ENCODE results near the gene GRIK4.

The GRIK4 gene

GRCh38 chr11:120522021-120522420, 10.5 kb downstream of the GRIK4 start:
- DNase-seq: no peak
- in situ Hi-C loops (cut with HindIII; ENCODE audit: low pct_ligation_motif_present, low pct_unique_long_range_greater_than_20kb, low sequenced_read_pairs): no loop called here

- no peak for DNase-seq
- in situ Hi-C loops (cut with HindIII; ENCODE audit: low pct_ligation_motif_present, low pct_unique_long_range_greater_than_20kb, low sequenced_read_pairs): no loop called here
These were observed 11.2 kb downstream of the GRIK4 start for GRCh38 chr11:120522736-120523135.

GRCh38 chr11:120523196-120523595, 11.6 kb downstream of the GRIK4 start:
- in situ Hi-C loops (cut with HindIII; ENCODE audit: low pct_ligation_motif_present, low pct_unique_long_range_greater_than_20kb, low sequenced_read_pairs): no loop called here
- no peak for DNase-seq

GRCh38 chr11:120524536-120525085, 13.1 kb downstream of the GRIK4 start:
- no peak for DNase-seq
- in situ Hi-C loops (cut with HindIII; ENCODE audit: low pct_ligation_motif_present, low pct_unique_long_range_greater_than_20kb, low sequenced_read_pairs): no loop called here

- DNase-seq: no peak
- in situ Hi-C loops (cut with HindIII; ENCODE audit: low pct_ligation_motif_present, low pct_unique_long_range_greater_than_20kb, low sequenced_read_pairs): no loop called here
These were observed 14.0 kb downstream of the GRIK4 start for GRCh38 chr11:120525261-120526171.

- no peak for DNase-seq
- in situ Hi-C loops (cut with HindIII; ENCODE audit: low pct_ligation_motif_present, low pct_unique_long_range_greater_than_20kb, low sequenced_read_pairs): no loop called here
These were observed 14.7 kb downstream of the GRIK4 start for GRCh38 chr11:120526241-120526640.

- in situ Hi-C loops (cut with HindIII; ENCODE audit: low pct_ligation_motif_present, low pct_unique_long_range_greater_than_20kb, low sequenced_read_pairs): no loop called here
- no peak for DNase-seq
These were observed 15.7 kb downstream of the GRIK4 start for GRCh38 chr11:120527111-120527761.

GRCh38 chr11:120528749-120529148, 17.2 kb downstream of the GRIK4 start:
- DNase-seq: no peak
- in situ Hi-C loops (cut with HindIII; ENCODE audit: low pct_ligation_motif_present, low pct_unique_long_range_greater_than_20kb, low sequenced_read_pairs): no loop called here

GRCh38 chr11:120529214-120529613, 17.7 kb downstream of the GRIK4 start:
- in situ Hi-C loops (cut with HindIII; ENCODE audit: low pct_ligation_motif_present, low pct_unique_long_range_greater_than_20kb, low sequenced_read_pairs): no loop called here
- DNase-seq: no peak

- in situ Hi-C loops (cut with HindIII; ENCODE audit: low pct_ligation_motif_present, low pct_unique_long_range_greater_than_20kb, low sequenced_read_pairs): no loop called here
- no peak for DNase-seq
These were observed 18.4 kb downstream of the GRIK4 start for GRCh38 chr11:120529911-120530310.

GRCh38 chr11:120532082-120532831, 20.7 kb downstream of the GRIK4 start:
- in situ Hi-C loops (cut with HindIII; ENCODE audit: low pct_ligation_motif_present, low pct_unique_long_range_greater_than_20kb, low sequenced_read_pairs): no loop called here
- peak; percentile 17 for DNase-seq

GRCh38 chr11:120532832-120533196, 21.3 kb downstream of the GRIK4 start:
- in situ Hi-C loops (cut with HindIII; ENCODE audit: low pct_ligation_motif_present, low pct_unique_long_range_greater_than_20kb, low sequenced_read_pairs): no loop called here
- DNase-seq: no peak

- in situ Hi-C loops (cut with HindIII; ENCODE audit: low pct_ligation_motif_present, low pct_unique_long_range_greater_than_20kb, low sequenced_read_pairs): no loop called here
- DNase-seq: no peak
These were observed 24.7 kb downstream of the GRIK4 start for GRCh38 chr11:120536091-120536796.

- no peak for DNase-seq
- in situ Hi-C loops (cut with HindIII; ENCODE audit: low pct_ligation_motif_present, low pct_unique_long_range_greater_than_20kb, low sequenced_read_pairs): no loop called here
These were observed 25.2 kb downstream of the GRIK4 start for GRCh38 chr11:120536797-120537169.

- in situ Hi-C loops (cut with HindIII; ENCODE audit: low pct_ligation_motif_present, low pct_unique_long_range_greater_than_20kb, low sequenced_read_pairs): no loop called here
- no peak for DNase-seq
These were observed 26.4 kb downstream of the GRIK4 start for GRCh38 chr11:120537996-120538395.

GRCh38 chr11:120538707-120539106, 27.2 kb downstream of the GRIK4 start:
- in situ Hi-C loops (cut with HindIII; ENCODE audit: low pct_ligation_motif_present, low pct_unique_long_range_greater_than_20kb, low sequenced_read_pairs): no loop called here
- no peak for DNase-seq

- in situ Hi-C loops (cut with HindIII; ENCODE audit: low pct_ligation_motif_present, low pct_unique_long_range_greater_than_20kb, low sequenced_read_pairs): no loop called here
- DNase-seq: peak; percentile 50
These were observed 28.3 kb downstream of the GRIK4 start for GRCh38 chr11:120539667-120540369.

Data from ACHN (cell line).